Neuron (in vitro differentiated cells): Measurements from ENCODE around the gene CD177.

Source experiments
- H2AFZ ChIP-seq: one replicate; pipeline ENCODE4 v1.6.1; 2013; ENCODE audit warnings: low read depth, mild to moderate bottlenecking, inconsistent platforms, low read length, moderate library complexity
- H3K27me3 ChIP-seq: one replicate; pipeline ENCODE4 v1.6.1; 2013; ENCODE audit warnings: low read length; ENCODE audit not compliant: insufficient read depth
- H3K36me3 ChIP-seq: one replicate; pipeline ENCODE4 v1.6.1; 2013; ENCODE audit warnings: low read length; ENCODE audit not compliant: insufficient read depth
- H3K4me1 ChIP-seq: one replicate; pipeline ENCODE4 v1.6.1; 2013; ENCODE audit warnings: low read length; ENCODE audit not compliant: insufficient read depth
- H3K4me3 ChIP-seq: 2 replicates; pipeline ENCODE4 v1.5.1; 2013; ENCODE audit warnings: mild to moderate bottlenecking, low read length, moderate library complexity
- H3K9me3 ChIP-seq: one replicate; pipeline ENCODE4 v1.6.1; 2013; ENCODE audit warnings: low read length

The CD177 gene

DNA sequence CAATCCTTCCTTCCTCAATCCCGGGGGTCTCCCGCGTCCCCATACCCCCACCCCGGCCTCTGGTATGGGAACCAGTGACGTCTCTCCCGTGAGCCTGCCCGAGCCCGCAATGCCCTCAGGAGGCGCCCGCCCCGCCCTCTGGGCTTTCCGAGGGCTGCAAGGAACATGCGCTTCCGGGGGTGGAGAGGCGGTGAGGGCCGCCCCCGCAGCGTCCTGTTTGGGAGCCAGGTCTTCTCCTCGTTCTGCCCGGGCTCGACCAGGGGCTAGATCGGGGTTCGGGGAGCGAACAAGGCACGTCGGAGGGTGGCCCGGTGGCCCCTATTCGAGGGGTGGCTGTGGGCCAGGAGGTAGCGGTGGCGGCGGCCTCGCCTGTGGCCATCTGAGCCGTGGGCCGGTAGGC lies 54.6 kb downstream of the CD177 start:
- no peaks in the 10 kb centered on the region for H3K9me3 ChIP-seq
- H3K27me3 ChIP-seq: no peaks in the 10 kb centered on the region
- no peak overlapping the region for H3K4me3 ChIP-seq

DNA sequence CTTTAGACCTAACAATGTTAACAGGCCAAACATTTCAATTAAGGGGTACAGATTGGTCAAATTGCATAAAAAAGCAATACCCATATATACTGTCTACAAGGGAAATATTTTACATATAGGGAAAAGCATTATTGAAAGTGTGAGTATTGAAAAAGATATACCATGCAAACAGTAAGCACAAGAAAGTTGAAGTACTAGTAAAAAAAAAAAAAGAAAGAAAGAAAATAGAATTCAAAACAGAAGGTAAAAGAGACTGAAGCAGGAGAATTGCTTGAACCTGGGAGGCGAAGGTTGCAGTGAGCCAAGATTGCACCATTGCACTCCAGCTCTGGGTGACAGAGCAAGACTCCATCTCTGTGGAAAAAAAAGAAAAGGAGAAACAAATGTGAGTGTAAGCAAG lies 55.9 kb downstream of the CD177 start:
- no peaks in the 10 kb centered on the region for H3K4me1 ChIP-seq
- no peaks in the 10 kb centered on the region for H3K27me3 ChIP-seq
- H3K4me3 ChIP-seq: no peak overlapping the region
- H2AFZ ChIP-seq: no peak overlapping the region
- no peaks in the 10 kb centered on the region for H3K36me3 ChIP-seq
- H3K9me3 ChIP-seq: no peaks in the 10 kb centered on the region

More for the DNA sequence above, 54.6 kb downstream of the CD177 start:
- Histone ChIP-seq H2AFZ (no peak overlapping the region), H3K36me3 (no peaks in the 10 kb centered on the region), H3K4me1 (no peaks in the 10 kb centered on the region)

DNA sequence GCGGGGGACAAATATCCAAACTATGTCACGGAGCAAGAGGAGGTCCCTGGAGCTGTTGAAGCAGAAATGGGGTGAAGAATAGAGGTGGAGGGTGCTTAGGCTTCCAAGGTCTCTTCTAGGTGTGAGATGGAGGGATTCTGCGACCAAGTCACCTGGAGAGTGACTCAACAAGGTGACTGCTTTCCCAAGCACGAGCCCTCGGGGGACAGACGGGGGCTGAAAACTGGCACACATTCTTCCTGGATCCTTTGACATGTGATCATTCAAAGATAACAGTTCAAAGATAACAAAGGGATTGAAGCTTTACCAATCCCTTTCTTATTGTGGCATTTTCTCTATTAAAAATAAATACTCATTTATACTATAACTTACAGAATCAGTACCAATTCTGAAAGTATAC lies 59.0 kb downstream of the CD177 start:
- Histone ChIP-seq H3K9me3 (no peaks in the 10 kb centered on the region), H3K27me3 (no peaks in the 10 kb centered on the region)

More for the DNA sequence above, 59.0 kb downstream of the CD177 start:
- Histone ChIP-seq H3K36me3 (no peaks in the 10 kb centered on the region), H3K4me3 (no peak overlapping the region), H2AFZ (no peak overlapping the region), H3K4me1 (no peaks in the 10 kb centered on the region)
